SH-SY5Y (cell line): ENCODE results near the gene SLC35F6.

ENCODE experiments used
- GATA2 ChIP-seq: IDR thresholded peaks from 2 replicates; pipeline ENCODE4 v1.6.1; 2011; ENCODE audit warnings: mild to moderate bottlenecking, low read depth, low read length
- GATA3 ChIP-seq: IDR thresholded peaks from 2 replicates; pipeline ENCODE4 v1.6.1; 2011; ENCODE audit warnings: low read depth, mild to moderate bottlenecking, low read length, moderate library complexity

- TF ChIP-seq GATA2 (no peak), GATA3 (no peak)
Observed at GRCh38 chr2:26731714-26732113, 32.4 kb upstream of the SLC35F6 start.
